ENCODE results near the gene CADPS2.

Gene CADPS2

GRCh38 chr7:122768827-122769226 lies 117.4 kb downstream of the CADPS2 start:
- DNase-seq (ENCODE audit: low read depth) = no peak

GRCh38 chr7:122767339-122767738 lies 118.9 kb downstream of the CADPS2 start:
- no peak for DNase-seq (ENCODE audit: low read depth)

GRCh38 chr7:122766593-122766992 lies 119.7 kb downstream of the CADPS2 start:
- DNase-seq (ENCODE audit: low read depth) = no peak

- no peak for DNase-seq (ENCODE audit: low read depth)
Observed at GRCh38 chr7:122764902-122765301, 121.4 kb downstream of the CADPS2 start.

GRCh38 chr7:122764020-122764419 lies 122.2 kb downstream of the CADPS2 start:
- no peak for DNase-seq (ENCODE audit: low read depth)

GRCh38 chr7:122762071-122762470 lies 124.2 kb downstream of the CADPS2 start:
- no peak for DNase-seq (ENCODE audit: low read depth)

- no peak for DNase-seq (ENCODE audit: low read depth)
Observed at GRCh38 chr7:122758501-122758900, 127.8 kb downstream of the CADPS2 start.

GRCh38 chr7:122756860-122757259 lies 129.4 kb downstream of the CADPS2 start:
- DNase-seq (ENCODE audit: low read depth) = no peak

- DNase-seq (ENCODE audit: low read depth) = no peak
Observed at GRCh38 chr7:122755696-122756095, 130.6 kb downstream of the CADPS2 start.

GRCh38 chr7:122752583-122752982 lies 133.7 kb downstream of the CADPS2 start:
- no peak for DNase-seq (ENCODE audit: low read depth)

GRCh38 chr7:122750389-122750788 lies 135.9 kb downstream of the CADPS2 start:
- DNase-seq (ENCODE audit: low read depth) = no peak

GRCh38 chr7:122748195-122748594 lies 138.1 kb downstream of the CADPS2 start:
- no peak for DNase-seq (ENCODE audit: low read depth)

- DNase-seq (ENCODE audit: low read depth) = no peak
Observed at GRCh38 chr7:122746948-122747347, 139.3 kb downstream of the CADPS2 start.

- DNase-seq (ENCODE audit: low read depth) = no peak
Observed at GRCh38 chr7:122743211-122743610, 143.0 kb downstream of the CADPS2 start.

- DNase-seq (ENCODE audit: low read depth) = no peak
Observed at GRCh38 chr7:122738947-122739346, 147.3 kb downstream of the CADPS2 start.

GRCh38 chr7:122736183-122736582 lies 150.1 kb downstream of the CADPS2 start:
- DNase-seq (ENCODE audit: low read depth) = no peak

- no peak for DNase-seq (ENCODE audit: low read depth)
Observed at GRCh38 chr7:122727759-122728158, 158.5 kb downstream of the CADPS2 start.

- DNase-seq (ENCODE audit: low read depth) = no peak
Observed at GRCh38 chr7:122727354-122727753, 158.9 kb downstream of the CADPS2 start.

GRCh38 chr7:122726881-122727280 lies 159.4 kb downstream of the CADPS2 start:
- no peak for DNase-seq (ENCODE audit: low read depth)

- no peak for DNase-seq (ENCODE audit: low read depth)
Observed at GRCh38 chr7:122724366-122724765, 161.9 kb downstream of the CADPS2 start.

GRCh38 chr7:122719010-122719578 lies 167.2 kb downstream of the CADPS2 start:
- no peak for DNase-seq (ENCODE audit: low read depth)

GRCh38 chr7:122717356-122718089 lies 168.7 kb downstream of the CADPS2 start:
- DNase-seq (ENCODE audit: low read depth) = no peak

GRCh38 chr7:122715183-122715582 lies 171.1 kb downstream of the CADPS2 start:
- no peak for DNase-seq (ENCODE audit: low read depth)

GRCh38 chr7:122710916-122711315 lies 175.3 kb downstream of the CADPS2 start:
- DNase-seq (ENCODE audit: low read depth) = no peak
